Activated B cell treated with CpG ODN at 0.5 μM for 24 hours (primary cell): Measurements from ENCODE around the gene LMO7. TPM values are rescaled to one million over a fixed set of nuclear protein-coding genes. Genes with fewer than 3 reads are reported as not detected.

Experiments
- ATAC-seq: fragments of 200-7000 bp; cut with Tn5 transposase; one replicate; pipeline ENCODE4 v1.10.0; 2021; ENCODE audit warnings: low read depth, mild to moderate bottlenecking, moderate library complexity
- CTCF ChIA-PET: fragments of 350-600 bp; sonication (Branson Sonifier 250); formaldehyde crosslinking; loops from one replicate; lab custom pipeline; 2021; ENCODE audit warnings: antibody characterized with exemption; lab: Charles Lee
- POLR2A ChIA-PET: fragments of 350-600 bp; sonication (Branson Sonifier 250); formaldehyde crosslinking; loops from one replicate; lab custom pipeline; 2021; ENCODE audit warnings: antibody characterized with exemption; lab: Charles Lee
- DNase-seq: peaks from one replicate; pipeline ENCODE4 v3.0.0; 2022
- H3K27ac Mint-ChIP-seq: one replicate; pipeline ENCODE4 v1.8.0; 2020; ENCODE audit warnings: mixed read lengths
- H3K27me3 Mint-ChIP-seq: one replicate; pipeline ENCODE4 v1.8.0; 2021; ENCODE audit warnings: mixed read lengths
- H3K36me3 Mint-ChIP-seq: one replicate; pipeline ENCODE4 v1.8.0; 2021; ENCODE audit warnings: low read depth, mixed read lengths
- H3K4me1 Mint-ChIP-seq: one replicate; pipeline ENCODE4 v1.8.0; 2021; ENCODE audit warnings: mixed read lengths
- H3K4me3 Mint-ChIP-seq: one replicate; pipeline ENCODE4 v1.8.0; 2020; ENCODE audit warnings: mild to moderate bottlenecking, mixed read lengths
- H3K9me3 Mint-ChIP-seq: one replicate; pipeline ENCODE4 v1.8.0; 2020; ENCODE audit warnings: mixed read lengths
- intact Hi-C: fragments of 100-400 bp; cut with micrococcal nuclease; formaldehyde crosslinking; loops from one replicate; pipeline ENCODE4 v1.15.1; 2024
- total RNA-seq: library from RNA; stranded (reverse); gene quantifications from 2 replicates; pipeline ENCODE4 v1.2.3, GENCODE V29; 2022
- TF ChIP-seq, protein P1 (sequence below): fragments of 200-600 bp; IDR thresholded peaks from one replicate; pipeline ENCODE4 v1.8.0; 2022; ENCODE audit warnings: antibody characterized with exemption, mild to moderate bottlenecking

LMO7 gene
- total RNA-seq, 1 donor from 2014 or later, result 19.5 TPM

DNA sequence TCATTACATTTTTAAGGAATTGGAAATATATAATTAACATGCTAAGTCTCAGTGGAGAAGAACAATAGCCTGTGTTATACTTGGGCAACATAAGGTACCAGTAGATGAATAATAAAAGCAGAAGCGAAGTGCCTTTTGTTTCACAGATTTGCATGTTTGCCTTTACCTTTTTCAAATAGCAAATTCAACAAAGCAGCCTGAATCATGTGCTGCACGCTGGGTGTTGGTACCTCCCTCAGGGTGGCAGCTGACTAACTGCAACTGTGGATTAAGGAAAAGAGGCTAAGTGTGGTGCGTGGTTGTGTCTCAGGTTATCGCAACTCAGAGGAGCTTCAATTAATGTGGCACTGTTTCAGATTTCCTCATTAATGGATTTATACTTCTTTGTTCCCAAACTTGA, 189.0 kb downstream of the LMO7 start:
- Mint-ChIP-seq H3K9me3 (no peaks in the 10 kb centered on the region), H3K4me3 (no peak overlapping the region), H3K27ac (no peak overlapping the region), H3K36me3 (peaks cover 15% of the 10 kb centered on the region), H3K27me3 (no peaks in the 10 kb centered on the region), H3K4me1 (no peaks in the 10 kb centered on the region)
- TF ChIP-seq, protein P1, sequence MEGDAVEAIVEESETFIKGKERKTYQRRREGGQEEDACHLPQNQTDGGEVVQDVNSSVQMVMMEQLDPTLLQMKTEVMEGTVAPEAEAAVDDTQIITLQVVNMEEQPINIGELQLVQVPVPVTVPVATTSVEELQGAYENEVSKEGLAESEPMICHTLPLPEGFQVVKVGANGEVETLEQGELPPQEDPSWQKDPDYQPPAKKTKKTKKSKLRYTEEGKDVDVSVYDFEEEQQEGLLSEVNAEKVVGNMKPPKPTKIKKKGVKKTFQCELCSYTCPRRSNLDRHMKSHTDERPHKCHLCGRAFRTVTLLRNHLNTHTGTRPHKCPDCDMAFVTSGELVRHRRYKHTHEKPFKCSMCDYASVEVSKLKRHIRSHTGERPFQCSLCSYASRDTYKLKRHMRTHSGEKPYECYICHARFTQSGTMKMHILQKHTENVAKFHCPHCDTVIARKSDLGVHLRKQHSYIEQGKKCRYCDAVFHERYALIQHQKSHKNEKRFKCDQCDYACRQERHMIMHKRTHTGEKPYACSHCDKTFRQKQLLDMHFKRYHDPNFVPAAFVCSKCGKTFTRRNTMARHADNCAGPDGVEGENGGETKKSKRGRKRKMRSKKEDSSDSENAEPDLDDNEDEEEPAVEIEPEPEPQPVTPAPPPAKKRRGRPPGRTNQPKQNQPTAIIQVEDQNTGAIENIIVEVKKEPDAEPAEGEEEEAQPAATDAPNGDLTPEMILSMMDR, result no peak
- no peak for ATAC-seq
- intact Hi-C loops, result no loop called here
- ChIA-PET POLR2A (no interaction called here), CTCF (no interaction called here)
- no peak for DNase-seq

DNA sequence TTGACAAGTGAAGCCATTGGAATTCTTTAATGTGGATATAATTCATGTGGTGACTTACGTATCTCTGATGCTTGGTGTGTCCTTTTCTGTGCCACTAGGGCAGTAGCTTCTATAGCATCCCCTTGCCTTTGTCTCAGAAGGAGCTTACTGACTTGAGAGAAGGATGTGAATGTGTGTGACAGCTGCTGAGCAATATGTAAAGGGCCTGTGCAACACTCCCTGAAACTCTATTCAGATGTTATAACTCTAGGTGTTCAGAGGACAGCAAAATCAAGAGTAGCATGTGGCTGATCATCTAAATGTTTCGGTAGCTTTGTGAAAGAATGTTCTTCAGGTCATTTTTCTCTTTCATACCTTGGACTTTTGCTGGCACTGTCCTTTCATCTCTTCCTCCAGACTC, 189.5 kb downstream of the LMO7 start:
- ChIA-PET CTCF (no interaction called here), POLR2A (no interaction called here)
- Mint-ChIP-seq H3K4me3 (no peak overlapping the region), H3K4me1 (no peaks in the 10 kb centered on the region), H3K36me3 (peaks cover 15% of the 10 kb centered on the region), H3K27me3 (no peaks in the 10 kb centered on the region), H3K9me3 (peaks cover under 1% of the 10 kb centered on the region), H3K27ac (no peak overlapping the region)
- TF ChIP-seq, protein P1, result no peak
- ATAC-seq (no peak), DNase-seq (no peak)
- intact Hi-C loops, result no loop called here

DNA sequence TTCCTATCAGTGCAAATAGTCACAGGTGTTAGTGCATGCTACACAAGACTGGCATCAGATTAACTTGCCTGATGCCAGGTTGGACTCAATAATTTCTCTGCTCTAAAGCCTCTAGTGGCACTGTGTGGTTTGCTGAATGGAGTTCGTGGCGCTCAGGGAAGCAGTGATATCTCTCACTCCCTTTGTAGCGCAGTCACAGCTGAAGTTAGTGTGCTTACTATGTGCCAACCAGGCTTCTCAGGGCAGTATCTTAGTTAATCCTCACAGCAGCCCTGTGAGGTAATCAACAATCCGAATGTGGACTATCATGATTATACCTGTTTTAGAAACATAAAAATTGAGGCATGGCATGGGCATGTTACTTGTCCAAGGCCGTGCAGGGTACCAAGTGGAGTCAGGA, 190.3 kb downstream of the LMO7 start:
- no peaks in the 10 kb centered on the region for H3K27me3 Mint-ChIP-seq
- CTCF ChIA-PET, result no interaction called here
- H3K36me3 Mint-ChIP-seq, result peaks cover 16% of the 10 kb centered on the region
- ATAC-seq (no peak), DNase-seq (no peak)
- POLR2A ChIA-PET, result no interaction called here
- peaks cover 8% of the 10 kb centered on the region for H3K9me3 Mint-ChIP-seq
- intact Hi-C loops, result no loop called here
- H3K4me3 Mint-ChIP-seq, result no peak overlapping the region
- no peak overlapping the region for H3K27ac Mint-ChIP-seq
- H3K4me1 Mint-ChIP-seq, result no peaks in the 10 kb centered on the region
- TF ChIP-seq, protein P1, result no peak

DNA sequence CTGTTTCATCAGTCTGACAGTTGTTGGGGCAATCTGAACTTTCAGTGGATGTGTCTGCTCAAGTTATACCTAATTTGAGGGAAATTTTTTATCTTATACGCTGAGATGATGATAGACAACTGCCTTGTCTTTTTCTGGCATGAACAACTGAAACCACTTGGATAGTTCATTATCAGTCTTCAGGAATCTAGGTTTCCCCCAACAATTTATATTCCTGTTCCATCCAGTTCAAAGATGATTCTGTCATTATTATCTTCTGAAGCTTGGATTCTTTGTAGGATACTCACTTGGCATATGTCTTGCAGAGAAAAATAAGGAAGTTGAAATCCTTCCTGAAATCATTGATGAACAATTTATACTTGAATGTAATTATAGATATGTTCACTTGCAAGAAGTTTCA, 193.7 kb downstream of the LMO7 start:
- DNase-seq (no peak), ATAC-seq (no peak)
- intact Hi-C loops, result no loop called here
- Mint-ChIP-seq H3K27me3 (no peaks in the 10 kb centered on the region), H3K27ac (no peak overlapping the region), H3K9me3 (peaks cover 9% of the 10 kb centered on the region), H3K4me1 (no peaks in the 10 kb centered on the region), H3K36me3 (peaks cover 5% of the 10 kb centered on the region), H3K4me3 (no peak overlapping the region)
- ChIA-PET POLR2A (no interaction called here), CTCF (no interaction called here)
- TF ChIP-seq, protein P1, result no peak

DNA sequence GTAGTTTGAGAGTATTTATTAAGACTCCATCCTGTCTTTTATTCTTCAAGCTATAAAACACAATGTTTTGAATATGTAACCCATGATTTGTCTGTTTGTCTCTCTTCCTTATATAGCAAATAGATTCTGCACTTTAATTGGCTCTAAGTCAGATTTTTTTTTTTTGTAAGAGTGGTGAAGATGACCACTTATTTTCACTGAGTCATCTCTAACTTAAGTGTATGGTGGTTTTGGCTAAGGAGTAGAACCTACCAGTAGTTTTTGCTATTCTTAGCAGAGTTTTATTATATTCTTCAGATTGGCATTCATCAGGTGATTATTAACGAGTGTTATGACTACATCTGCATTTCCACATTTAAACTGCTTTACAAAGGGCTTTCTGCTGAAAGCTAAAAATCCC, 194.7 kb downstream of the LMO7 start:
- H3K27ac Mint-ChIP-seq, result no peak overlapping the region
- POLR2A ChIA-PET, result no interaction called here
- TF ChIP-seq, protein P1, result no peak
- intact Hi-C loops, result no loop called here
- H3K36me3 Mint-ChIP-seq, result peaks cover 5% of the 10 kb centered on the region
- no peaks in the 10 kb centered on the region for H3K27me3 Mint-ChIP-seq
- DNase-seq (no peak), ATAC-seq (no peak)
- CTCF ChIA-PET, result no interaction called here
- H3K9me3 Mint-ChIP-seq, result peaks cover 9% of the 10 kb centered on the region
- no peaks in the 10 kb centered on the region for H3K4me1 Mint-ChIP-seq
- no peak overlapping the region for H3K4me3 Mint-ChIP-seq
